ENCODE measurements around the gene ADGRB3. TPM values are rescaled to one million over a fixed set of nuclear protein-coding genes. Genes with fewer than 3 reads are reported as not detected.

ADGRB3 gene
- total RNA-seq, 1 experiment from 2014 or later = 7.7 TPM

DNA sequence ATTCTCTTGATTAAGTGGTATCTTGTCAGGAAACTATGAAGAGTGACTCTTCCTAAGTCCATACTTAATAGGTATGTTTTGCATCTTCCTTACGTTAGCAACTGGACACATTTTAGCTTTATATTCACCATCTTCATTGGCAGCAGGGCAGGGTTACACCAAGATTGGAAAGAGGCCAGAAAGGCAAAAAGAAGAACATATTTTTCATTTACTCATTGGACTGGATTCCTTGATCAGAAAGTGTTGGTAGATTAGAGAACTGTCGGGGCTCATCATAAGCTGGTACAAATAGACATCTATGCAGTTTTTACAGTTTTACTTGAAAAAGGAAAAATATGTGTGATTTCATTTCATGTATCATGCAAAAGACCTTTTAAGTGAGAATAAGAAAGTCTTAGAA, 696.8 kb downstream of the ADGRB3 start:
- DNase-seq (ENCODE audit: low spot score) = no peak
- Histone ChIP-seq H3K27me3 (replicated peaks; ENCODE audit: insufficient read depth, low read depth, low read length, poor library complexity) (no peaks in the 10 kb centered on the region), H3K36me3 (ENCODE audit: insufficient read depth, low read length, poor library complexity, severe bottlenecking) (no peaks in the 10 kb centered on the region), H3K4me3 (ENCODE audit: low read depth, low read length, poor library complexity, severe bottlenecking) (no peak overlapping the region), H3K27ac (ENCODE audit: low read depth, low read length, poor library complexity, severe bottlenecking) (no peak overlapping the region), H3K4me1 (ENCODE audit: insufficient read depth, low read length, poor library complexity, severe bottlenecking) (peaks cover 2% of the 10 kb centered on the region), H3K9me3 (ENCODE audit: low read depth, low read length, poor library complexity, severe bottlenecking) (no peaks in the 10 kb centered on the region)
- POLR2A ChIA-PET (ENCODE audit: low non-redundant PET) = no interaction called here
- CTCF ChIA-PET = no interaction called here
- intact Hi-C loops (cut with micrococcal nuclease; ENCODE audit: unreplicated experiment) = no loop called here
- TF ChIP-seq, protein P1, sequence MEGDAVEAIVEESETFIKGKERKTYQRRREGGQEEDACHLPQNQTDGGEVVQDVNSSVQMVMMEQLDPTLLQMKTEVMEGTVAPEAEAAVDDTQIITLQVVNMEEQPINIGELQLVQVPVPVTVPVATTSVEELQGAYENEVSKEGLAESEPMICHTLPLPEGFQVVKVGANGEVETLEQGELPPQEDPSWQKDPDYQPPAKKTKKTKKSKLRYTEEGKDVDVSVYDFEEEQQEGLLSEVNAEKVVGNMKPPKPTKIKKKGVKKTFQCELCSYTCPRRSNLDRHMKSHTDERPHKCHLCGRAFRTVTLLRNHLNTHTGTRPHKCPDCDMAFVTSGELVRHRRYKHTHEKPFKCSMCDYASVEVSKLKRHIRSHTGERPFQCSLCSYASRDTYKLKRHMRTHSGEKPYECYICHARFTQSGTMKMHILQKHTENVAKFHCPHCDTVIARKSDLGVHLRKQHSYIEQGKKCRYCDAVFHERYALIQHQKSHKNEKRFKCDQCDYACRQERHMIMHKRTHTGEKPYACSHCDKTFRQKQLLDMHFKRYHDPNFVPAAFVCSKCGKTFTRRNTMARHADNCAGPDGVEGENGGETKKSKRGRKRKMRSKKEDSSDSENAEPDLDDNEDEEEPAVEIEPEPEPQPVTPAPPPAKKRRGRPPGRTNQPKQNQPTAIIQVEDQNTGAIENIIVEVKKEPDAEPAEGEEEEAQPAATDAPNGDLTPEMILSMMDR (conservative IDR thresholded peaks at IDR 0.05; ENCODE audit: low read depth, low read length) = no peak
- no peak for TF ChIP-seq EZH2 (IDR thresholded peaks at IDR 0.05; ENCODE audit: borderline replicate concordance, low read depth, low read length, poor library complexity, severe bottlenecking)
- no TSS peak for BruUV-seq (replicated peaks)

DNA sequence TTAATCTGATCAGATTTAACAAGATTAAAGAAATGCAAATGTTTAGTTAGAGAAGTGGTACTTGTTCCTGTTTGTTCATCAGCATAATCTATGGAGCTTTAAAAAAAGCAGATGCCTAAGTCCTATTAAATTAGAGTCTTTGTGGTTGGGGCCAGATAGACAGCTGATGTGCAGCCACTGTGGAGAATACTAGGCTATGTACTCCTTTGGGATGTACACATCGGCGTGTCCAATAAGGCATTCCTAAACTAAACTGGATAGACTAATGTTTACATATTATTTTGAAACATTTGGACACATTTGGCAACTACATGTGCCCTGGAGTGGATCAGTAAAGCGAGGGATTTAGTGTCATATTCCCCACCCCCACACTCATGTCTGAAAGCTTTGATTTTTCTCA, 702.2 kb downstream of the ADGRB3 start:
- Histone ChIP-seq H3K27ac (ENCODE audit: low read depth, low read length, poor library complexity, severe bottlenecking) (no peak overlapping the region), H3K4me3 (ENCODE audit: low read depth, low read length, poor library complexity, severe bottlenecking) (no peak overlapping the region), H3K27me3 (replicated peaks; ENCODE audit: insufficient read depth, low read depth, low read length, poor library complexity) (no peaks in the 10 kb centered on the region), H3K36me3 (ENCODE audit: insufficient read depth, low read length, poor library complexity, severe bottlenecking) (no peaks in the 10 kb centered on the region), H3K4me1 (ENCODE audit: insufficient read depth, low read length, poor library complexity, severe bottlenecking) (peaks cover 6% of the 10 kb centered on the region), H3K9me3 (ENCODE audit: low read depth, low read length, poor library complexity, severe bottlenecking) (no peaks in the 10 kb centered on the region)
- CTCF ChIA-PET = no interaction called here
- TF ChIP-seq, protein P1 (conservative IDR thresholded peaks at IDR 0.05; ENCODE audit: low read depth, low read length) = no peak
- DNase-seq (ENCODE audit: low spot score) = peak; percentile 13
- no TSS peak for BruUV-seq (replicated peaks)
- intact Hi-C loops (cut with micrococcal nuclease; ENCODE audit: unreplicated experiment) = no loop called here
- POLR2A ChIA-PET (ENCODE audit: low non-redundant PET) = no interaction called here

DNA sequence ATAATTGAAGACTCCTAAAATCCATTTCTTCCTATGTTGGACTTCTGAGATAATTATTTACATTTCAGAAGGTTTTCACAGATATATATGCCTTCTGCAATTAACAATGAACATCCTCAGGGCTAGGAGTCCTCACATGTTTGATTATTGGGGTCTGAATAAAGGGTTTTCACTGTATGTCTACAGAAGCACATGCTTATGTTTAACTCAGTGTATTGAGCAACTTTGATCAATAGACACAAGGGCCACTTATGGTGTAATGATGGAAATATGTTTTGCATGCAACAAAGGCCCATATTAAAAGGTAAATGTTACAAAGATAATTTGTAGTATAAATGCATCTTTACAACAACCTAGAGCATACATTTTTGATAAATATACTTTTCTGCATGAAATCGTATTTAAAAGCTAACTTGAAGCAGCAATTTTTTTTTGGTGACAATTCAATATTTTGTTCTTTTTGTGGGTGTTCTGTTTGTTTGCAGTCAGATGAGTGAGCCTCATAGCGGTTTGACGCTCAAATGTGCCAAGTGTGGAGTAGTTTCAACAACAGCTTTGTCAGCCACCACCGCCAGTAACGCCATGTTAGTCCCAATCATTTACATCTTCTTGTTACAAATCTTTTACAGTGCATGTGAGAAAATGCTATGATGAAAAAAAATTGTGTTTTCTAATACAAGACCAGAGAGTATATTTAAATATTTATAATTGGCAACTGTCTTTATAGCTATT, 703.5 kb downstream of the ADGRB3 start:
- ChIA-PET CTCF (no interaction called here), POLR2A (ENCODE audit: low non-redundant PET) (no interaction called here)
- Histone ChIP-seq H3K4me3 (ENCODE audit: low read depth, low read length, poor library complexity, severe bottlenecking) (no peak overlapping the region), H3K27me3 (replicated peaks; ENCODE audit: insufficient read depth, low read depth, low read length, poor library complexity) (no peaks in the 10 kb centered on the region), H3K27ac (ENCODE audit: low read depth, low read length, poor library complexity, severe bottlenecking) (no peak overlapping the region), H3K36me3 (ENCODE audit: insufficient read depth, low read length, poor library complexity, severe bottlenecking) (no peaks in the 10 kb centered on the region), H3K4me1 (ENCODE audit: insufficient read depth, low read length, poor library complexity, severe bottlenecking) (peaks cover 6% of the 10 kb centered on the region), H3K9me3 (ENCODE audit: low read depth, low read length, poor library complexity, severe bottlenecking) (no peaks in the 10 kb centered on the region)
- DNase-seq (ENCODE audit: low spot score) = no peak
- no peak for TF ChIP-seq EZH2 (IDR thresholded peaks at IDR 0.05; ENCODE audit: borderline replicate concordance, low read depth, low read length, poor library complexity, severe bottlenecking)
- TF ChIP-seq, protein P1 (conservative IDR thresholded peaks at IDR 0.05; ENCODE audit: low read depth, low read length) = no peak
- intact Hi-C loops (cut with micrococcal nuclease; ENCODE audit: unreplicated experiment) = no loop called here
- BruUV-seq (replicated peaks) = no TSS peak

Data from A673 (cell line).